IPS-18c (cell line): Measurements from ENCODE around the gene PSME3.
"Not testable (repeated sequence)": the region's sequence is repeated elsewhere in the genome, so short reads cannot be mapped to it uniquely, and the experiment has no call there.

Experiments used
- H3K4me3 ChIP-seq: 2 replicates; pipeline ENCODE4 v1.7.0; 2013; ENCODE audit warnings: low read depth, mild to moderate bottlenecking, low read length, moderate library complexity; ENCODE audit not compliant: insufficient read depth
- H3K9me3 ChIP-seq: one replicate; pipeline ENCODE4 v1.6.1; 2013; ENCODE audit warnings: mild to moderate bottlenecking, low read length, moderate library complexity; ENCODE audit not compliant: control insufficient read depth, insufficient read depth

The PSME3 gene

DNA sequence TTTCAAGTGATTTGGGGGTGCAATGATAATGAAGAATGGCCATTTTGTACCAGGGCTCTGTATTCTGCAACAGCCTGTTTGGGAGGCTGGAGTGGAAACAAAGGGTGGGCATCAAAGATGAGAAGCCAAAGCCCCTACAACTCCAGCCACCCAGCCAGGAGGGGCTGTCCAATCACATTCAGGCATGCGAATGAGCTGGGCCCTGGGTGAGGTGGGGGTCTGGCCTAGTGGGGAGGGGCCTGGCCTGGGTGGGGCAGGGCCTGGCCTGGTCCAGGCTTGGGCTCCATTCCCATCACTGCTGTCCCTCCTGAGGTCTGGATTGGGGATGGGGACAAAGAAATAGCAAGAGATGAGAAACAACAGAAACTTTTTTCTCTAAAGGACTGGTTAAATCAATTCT lies 24.2 kb downstream of the PSME3 start:
- no peaks in the 10 kb centered on the region for H3K9me3 ChIP-seq
- H3K4me3 ChIP-seq: no peak overlapping the region

GRCh38 chr17:42865638-42866094 lies 32.5 kb downstream of the PSME3 start:
- Histone ChIP-seq H3K4me3 (no peak overlapping the region), H3K9me3 (no peaks in the 10 kb centered on the region)

- Histone ChIP-seq H3K9me3 (no peaks in the 10 kb centered on the region), H3K4me3 (no peak overlapping the region)
Observed at GRCh38 chr17:42866216-42866615, 33.0 kb downstream of the PSME3 start.

GRCh38 chr17:42866631-42867575 lies 33.7 kb downstream of the PSME3 start:
- no peak overlapping the region for H3K4me3 ChIP-seq

DNA sequence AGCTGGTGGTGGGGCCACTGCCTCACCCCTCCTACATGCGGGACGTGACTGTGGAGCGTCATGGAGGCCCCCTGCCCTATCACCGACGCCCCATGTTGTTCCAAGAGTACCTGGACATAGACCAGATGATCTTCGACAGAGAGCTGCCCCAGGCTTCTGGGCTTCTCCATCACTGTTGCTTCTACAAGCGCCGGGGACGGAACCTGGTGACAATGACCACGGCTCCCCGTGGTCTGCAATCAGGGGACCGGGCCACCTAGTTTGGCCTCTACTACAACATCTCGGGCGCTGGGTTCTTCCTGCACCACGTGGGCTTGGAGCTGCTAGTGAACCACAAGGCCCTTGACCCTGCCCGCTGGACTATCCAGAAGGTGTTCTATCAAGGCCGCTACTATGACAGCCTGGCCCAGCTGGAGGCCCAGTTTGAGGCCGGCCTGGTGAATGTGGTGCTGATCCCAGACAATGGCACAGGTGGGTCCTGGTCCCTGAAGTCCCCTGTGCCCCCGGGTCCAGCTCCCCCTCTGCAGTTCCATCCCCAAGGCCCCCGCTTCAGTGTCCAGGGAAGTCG lies 34.6 kb downstream of the PSME3 start:
- not testable (repeated sequence) for H3K9me3 ChIP-seq

More at GRCh38 chr17:42866631-42867575, 33.7 kb downstream of the PSME3 start:
- peaks cover 2% of the 10 kb centered on the region for H3K9me3 ChIP-seq

GRCh38 chr17:42868338-42868737 lies 35.1 kb downstream of the PSME3 start:
- Histone ChIP-seq H3K4me3 (no peak overlapping the region), H3K9me3 (peaks cover 2% of the 10 kb centered on the region)

More for the DNA sequence above, 34.6 kb downstream of the PSME3 start:
- not testable (repeated sequence) for H3K4me3 ChIP-seq

- no peak overlapping the region for H3K4me3 ChIP-seq
Observed at GRCh38 chr17:42871647-42872046, 38.5 kb downstream of the PSME3 start.

GRCh38 chr17:42872251-42872965 lies 39.2 kb downstream of the PSME3 start:
- Histone ChIP-seq H3K4me3 (no peak overlapping the region), H3K9me3 (peaks cover 2% of the 10 kb centered on the region)

More at GRCh38 chr17:42871647-42872046, 38.5 kb downstream of the PSME3 start:
- peaks cover 2% of the 10 kb centered on the region for H3K9me3 ChIP-seq

DNA sequence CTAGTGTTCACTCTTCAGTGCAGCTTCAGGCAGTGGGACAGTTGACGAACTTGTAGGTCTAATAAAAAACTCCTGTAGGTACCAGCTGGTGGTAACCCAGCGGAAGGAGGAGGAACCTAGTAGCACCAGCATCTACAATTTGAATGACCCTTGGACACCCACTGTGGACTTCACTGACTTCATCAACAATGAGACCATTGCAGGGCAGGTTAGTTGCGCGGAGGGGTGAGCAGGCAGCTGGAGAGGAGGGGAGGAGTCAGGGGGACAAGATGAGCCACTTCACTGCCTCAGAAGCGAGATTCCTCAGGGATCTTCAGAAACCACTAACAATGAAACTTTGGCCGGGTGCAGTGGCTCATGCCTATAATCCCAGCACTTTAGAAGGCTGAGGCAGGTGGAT lies 40.1 kb downstream of the PSME3 start:
- no peak overlapping the region for H3K4me3 ChIP-seq
- peaks cover 2% of the 10 kb centered on the region for H3K9me3 ChIP-seq

DNA sequence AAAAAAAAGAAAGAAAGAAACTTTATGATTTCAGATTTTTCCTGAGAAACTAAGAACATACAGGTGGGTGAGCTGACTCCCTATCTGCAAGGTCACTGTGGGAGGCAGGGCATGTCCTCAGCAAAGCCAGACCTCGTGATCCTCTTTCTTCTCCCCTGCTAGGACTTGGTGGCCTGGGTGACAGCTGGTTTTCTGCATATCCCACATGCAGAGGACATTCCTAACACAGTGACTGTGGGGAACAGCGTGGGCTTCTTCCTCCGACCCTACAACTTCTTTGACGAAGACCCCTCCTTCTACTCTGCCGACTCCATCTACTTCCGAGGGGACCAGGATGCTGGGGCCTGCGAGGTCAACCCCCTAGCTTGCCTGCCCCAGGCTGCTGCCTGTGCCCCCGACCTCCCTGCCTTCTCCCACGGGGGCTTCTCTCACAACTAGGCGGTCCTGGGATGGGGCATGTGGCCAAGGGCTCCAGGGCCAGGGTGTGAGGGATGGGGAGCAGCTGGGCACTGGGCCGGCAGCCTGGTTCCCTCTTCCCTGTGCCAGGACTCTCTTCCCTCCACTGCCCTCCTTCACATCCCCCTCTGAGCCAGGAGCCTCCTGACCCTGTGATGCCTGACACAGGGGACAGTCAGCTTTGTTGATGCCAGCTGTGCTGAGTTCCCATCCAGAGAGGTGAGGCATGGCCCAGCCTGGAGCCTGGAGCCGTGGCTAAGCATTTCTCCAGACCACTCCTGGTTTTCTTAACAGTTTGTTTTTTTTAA lies 40.9 kb downstream of the PSME3 start:
- not testable (repeated sequence) for H3K4me3 ChIP-seq, H3K9me3 ChIP-seq

GRCh38 chr17:42877037-42877436 lies 43.8 kb downstream of the PSME3 start:
- no peak overlapping the region for H3K4me3 ChIP-seq
- H3K9me3 ChIP-seq: no peaks in the 10 kb centered on the region

GRCh38 chr17:42878123-42878880 lies 45.1 kb downstream of the PSME3 start:
- H3K9me3 ChIP-seq: no peaks in the 10 kb centered on the region
- no peak overlapping the region for H3K4me3 ChIP-seq

DNA sequence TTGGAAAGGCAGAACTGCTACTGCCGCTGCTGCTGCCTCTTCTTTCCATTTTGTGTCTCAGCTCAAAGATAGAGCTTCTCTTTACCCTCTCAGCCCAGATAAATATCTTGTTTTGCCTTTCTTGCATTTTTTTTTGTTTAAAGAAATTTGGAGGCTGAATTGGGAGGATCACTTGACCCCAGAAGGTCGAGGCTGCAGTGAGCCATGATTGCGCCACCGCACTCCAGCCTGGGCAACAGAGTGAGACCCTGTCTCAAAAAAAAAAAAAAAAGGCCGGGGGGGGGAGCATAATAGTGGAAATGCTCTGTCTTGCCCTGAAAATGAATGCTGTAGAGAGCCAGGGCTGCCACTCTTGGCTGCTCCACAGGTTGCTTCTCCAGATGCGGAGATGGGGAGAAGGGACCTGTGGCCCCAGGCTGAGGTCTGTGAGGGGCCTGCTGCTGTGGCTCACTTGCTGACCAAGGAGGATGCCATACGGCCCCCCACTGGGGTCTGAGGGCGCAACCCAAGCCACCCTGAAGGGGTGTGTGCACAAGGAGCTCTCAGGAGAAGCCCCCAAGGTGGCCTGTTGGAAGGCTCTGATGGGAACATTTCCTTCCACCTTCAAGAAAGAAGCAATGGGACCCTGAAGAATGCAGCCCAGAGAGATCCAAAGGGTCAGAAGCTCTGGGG lies 45.9 kb downstream of the PSME3 start:
- no peaks in the 10 kb centered on the region for H3K9me3 ChIP-seq
- H3K4me3 ChIP-seq: no peak overlapping the region

GRCh38 chr17:42879596-42879985 lies 46.4 kb downstream of the PSME3 start:
- Histone ChIP-seq H3K4me3 (no peak overlapping the region), H3K9me3 (no peaks in the 10 kb centered on the region)

- H3K4me3 ChIP-seq: no peak overlapping the region
- H3K9me3 ChIP-seq: no peaks in the 10 kb centered on the region
Observed at GRCh38 chr17:42880776-42881310, 47.6 kb downstream of the PSME3 start.

DNA sequence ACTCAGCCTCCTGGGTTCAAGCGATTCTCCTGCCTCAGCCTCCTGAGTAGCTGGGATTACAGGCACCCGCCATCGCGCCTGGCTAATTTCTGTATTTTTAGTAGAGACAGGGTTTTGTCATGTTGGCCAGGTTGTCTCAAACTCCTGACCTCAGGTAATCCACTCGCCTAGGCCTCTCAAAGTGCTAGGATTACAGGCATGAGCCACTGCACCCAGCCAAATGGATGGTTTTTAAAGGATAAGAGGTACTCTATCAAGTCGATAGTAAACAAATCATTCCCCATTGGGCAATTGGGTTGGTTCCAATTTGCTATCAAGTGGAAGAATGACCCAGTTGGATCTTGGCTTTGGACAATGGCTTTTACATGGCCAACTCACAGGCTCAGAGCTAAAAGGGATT lies 48.5 kb downstream of the PSME3 start:
- not testable (repeated sequence) for H3K4me3 ChIP-seq, H3K9me3 ChIP-seq
